ENCODE results near the gene ASRGL1. TPM values are rescaled to one million over a fixed set of nuclear protein-coding genes. Genes with fewer than 3 reads are reported as not detected.

The ASRGL1 gene
- total and polyA plus RNA-seq, 2 of the 13 experiments (the other 11 are each of a cell fraction or from before 2014, with no cell fraction given), result 50.8 to 97.5 TPM

GRCh38 chr11:62433141-62433903 is 96.1 kb downstream of the ASRGL1 start:
- H3K4me2 ChIP-seq (ENCODE audit: low read depth, low read length), result peak overlapping the region; percentile 44
- H3K79me2 ChIP-seq (ENCODE audit: insufficient read depth, low read length), result no peaks in the 10 kb centered on the region
- H3K9me3 ChIP-seq (ENCODE audit: low read length), result no peaks in the 10 kb centered on the region
- no TSS peak for BruUV-seq (replicated peaks)
- H2AFZ ChIP-seq (ENCODE audit: low read length), result no peak overlapping the region
- peak overlapping the region in 1 of 3 experiments; percentile 4; a peak in 1 of 6 replicates for H3K4me3 ChIP-seq (replicated peaks in 1 of 3; ENCODE audit: insufficient read depth in 1 of 3, low read depth in 2 of 3, low read length in 3 of 3)
- POLR2A ChIA-PET, result interaction anchor here (0.6 kb wide), 1 partner anchor 119 kb away, joined by 3 read pairs; no protein-coding TSS in a partner anchor
- FAIRE-seq (no peak), DNase-seq (ENCODE audit: low spot score) (no peak), ATAC-seq (no peak; the same call in 2 of the 3 replicates)
- H3K36me3 ChIP-seq (replicated peaks in 1 of 2; ENCODE audit: control insufficient read depth in 1 of 2, insufficient read depth in 2 of 2, low read length in 2 of 2), result no peaks in the 10 kb centered on the region
- H4K20me1 ChIP-seq (ENCODE audit: insufficient read depth, low read length), result no peaks in the 10 kb centered on the region
- CTCF ChIA-PET (ENCODE audit: low intra/inter-chr PET ratio, low total read pairs), result no interaction called here
- 47% methylated on average over 15 of the region's 16 CpGs for WGBS (ENCODE audit: low lambda C conversion rate)
- no peaks in the 10 kb centered on the region for H3K27me3 ChIP-seq (ENCODE audit: control insufficient read depth in 1 of 2, insufficient read depth in 2 of 2, low read length in 2 of 2)
- H3K4me1 ChIP-seq (ENCODE audit: insufficient read depth, low read length), result peaks cover 76% of the 10 kb centered on the region
- 0 out of 2 replicates have a peak overlapping the region, but pooled peaks have one; percentile 8 for H3K9ac ChIP-seq (ENCODE audit: insufficient read depth, low read depth, low read length)
- H3K27ac ChIP-seq (ENCODE audit: extremely low read length, insufficient read depth, low read length), result peak overlapping the region; percentile 23
- intact Hi-C loops (cut with micrococcal nuclease; ENCODE audit: unreplicated experiment), result loop anchor here (2.0 kb wide), 1 partner anchor 75 kb away; no protein-coding TSS in a partner anchor
- in situ Hi-C loops (cut with HindIII; ENCODE audit: extremely low pct_ligation_motif_present, low pct_unique_long_range_greater_than_20kb), result no loop called here
- TF ChIP-seq ZNF335 (CRISPR knock-in tag; IDR thresholded peaks at IDR 0.05) (no peak), ZNF160 (CRISPR knock-in tag; IDR thresholded peaks at IDR 0.05) (no peak), ZNF788 (CRISPR knock-in tag; IDR thresholded peaks at IDR 0.05; ENCODE audit: borderline replicate concordance) (no peak), ZNF282 (IDR thresholded peaks at IDR 0.05; ENCODE audit: partially characterized antibody) (no peak), ZNF710 (CRISPR knock-in tag; IDR thresholded peaks at IDR 0.05; ENCODE audit: borderline replicate concordance) (no peak), ZFP41 (CRISPR knock-in tag; IDR thresholded peaks at IDR 0.05; ENCODE audit: borderline replicate concordance) (no peak), NFRKB (IDR thresholded peaks at IDR 0.05) (no peak), ZNF180 (CRISPR knock-in tag; IDR thresholded peaks at IDR 0.05; ENCODE audit: borderline replicate concordance, low read depth) (no peak), RAD51 (IDR thresholded peaks at IDR 0.05; ENCODE audit: borderline replicate concordance) (no peak), KDM6A (CRISPR knock-in tag; IDR thresholded peaks at IDR 0.05; ENCODE audit: low read depth) (no peak), ZNF414 (CRISPR knock-in tag; IDR thresholded peaks at IDR 0.05) (peak; percentile 17; the same call in 1 of the 2 replicates)
- TF ChIP-seq, protein P1, sequence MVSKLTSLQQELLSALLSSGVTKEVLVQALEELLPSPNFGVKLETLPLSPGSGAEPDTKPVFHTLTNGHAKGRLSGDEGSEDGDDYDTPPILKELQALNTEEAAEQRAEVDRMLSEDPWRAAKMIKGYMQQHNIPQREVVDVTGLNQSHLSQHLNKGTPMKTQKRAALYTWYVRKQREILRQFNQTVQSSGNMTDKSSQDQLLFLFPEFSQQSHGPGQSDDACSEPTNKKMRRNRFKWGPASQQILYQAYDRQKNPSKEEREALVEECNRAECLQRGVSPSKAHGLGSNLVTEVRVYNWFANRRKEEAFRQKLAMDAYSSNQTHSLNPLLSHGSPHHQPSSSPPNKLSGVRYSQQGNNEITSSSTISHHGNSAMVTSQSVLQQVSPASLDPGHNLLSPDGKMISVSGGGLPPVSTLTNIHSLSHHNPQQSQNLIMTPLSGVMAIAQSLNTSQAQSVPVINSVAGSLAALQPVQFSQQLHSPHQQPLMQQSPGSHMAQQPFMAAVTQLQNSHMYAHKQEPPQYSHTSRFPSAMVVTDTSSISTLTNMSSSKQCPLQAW (CRISPR knock-in tag; IDR thresholded peaks at IDR 0.05), result peak; percentile 4; the same call in 1 of the 2 replicates
- TF ChIP-seq, protein P2, sequence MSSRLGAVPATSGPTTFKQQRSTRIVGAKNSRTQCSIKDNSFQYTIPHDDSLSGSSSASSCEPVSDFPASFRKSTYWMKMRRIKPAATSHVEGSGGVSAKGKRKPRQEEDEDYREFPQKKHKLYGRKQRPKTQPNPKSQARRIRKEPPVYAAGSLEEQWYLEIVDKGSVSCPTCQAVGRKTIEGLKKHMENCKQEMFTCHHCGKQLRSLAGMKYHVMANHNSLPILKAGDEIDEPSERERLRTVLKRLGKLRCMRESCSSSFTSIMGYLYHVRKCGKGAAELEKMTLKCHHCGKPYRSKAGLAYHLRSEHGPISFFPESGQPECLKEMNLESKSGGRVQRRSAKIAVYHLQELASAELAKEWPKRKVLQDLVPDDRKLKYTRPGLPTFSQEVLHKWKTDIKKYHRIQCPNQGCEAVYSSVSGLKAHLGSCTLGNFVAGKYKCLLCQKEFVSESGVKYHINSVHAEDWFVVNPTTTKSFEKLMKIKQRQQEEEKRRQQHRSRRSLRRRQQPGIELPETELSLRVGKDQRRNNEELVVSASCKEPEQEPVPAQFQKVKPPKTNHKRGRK (CRISPR knock-in tag; IDR thresholded peaks at IDR 0.05), result 0 out of 2 replicates have a peak, but pooled peaks have one; percentile 65
- TF ChIP-seq, protein P3, sequence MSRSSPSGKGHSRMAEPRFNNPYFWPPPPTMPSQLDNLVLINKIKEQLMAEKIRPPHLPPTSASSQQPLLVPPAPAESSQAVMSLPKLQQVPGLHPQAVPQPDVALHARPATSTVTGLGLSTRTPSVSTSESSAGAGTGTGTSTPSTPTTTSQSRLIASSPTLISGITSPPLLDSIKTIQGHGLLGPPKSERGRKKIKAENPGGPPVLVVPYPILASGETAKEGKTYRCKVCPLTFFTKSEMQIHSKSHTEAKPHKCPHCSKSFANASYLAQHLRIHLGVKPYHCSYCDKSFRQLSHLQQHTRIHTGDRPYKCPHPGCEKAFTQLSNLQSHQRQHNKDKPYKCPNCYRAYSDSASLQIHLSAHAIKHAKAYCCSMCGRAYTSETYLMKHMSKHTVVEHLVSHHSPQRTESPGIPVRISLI (CRISPR knock-in tag; IDR thresholded peaks at IDR 0.05; ENCODE audit: borderline replicate concordance), result peak; percentile 3; the same call in 1 of the 2 replicates

All from HepG2 (cell line).